GM18505 (cell line): ENCODE data around the gene C16orf46.

Experiments used
- ATAC-seq: cut with Tn5 transposase; IDR thresholded peaks from one replicate; pipeline ENCODE4 v1.9.1; 2021; ENCODE audit not compliant: unreplicated experiment
- POLR2A ChIP-seq: IDR thresholded peaks from 4 replicates; pipeline ENCODE4 v1.6.1; 2011; ENCODE audit warnings: borderline replicate concordance; ENCODE audit not compliant: insufficient read depth, insufficient read length; ENCODE audit errors: extremely low read depth

C16orf46 gene

DNA sequence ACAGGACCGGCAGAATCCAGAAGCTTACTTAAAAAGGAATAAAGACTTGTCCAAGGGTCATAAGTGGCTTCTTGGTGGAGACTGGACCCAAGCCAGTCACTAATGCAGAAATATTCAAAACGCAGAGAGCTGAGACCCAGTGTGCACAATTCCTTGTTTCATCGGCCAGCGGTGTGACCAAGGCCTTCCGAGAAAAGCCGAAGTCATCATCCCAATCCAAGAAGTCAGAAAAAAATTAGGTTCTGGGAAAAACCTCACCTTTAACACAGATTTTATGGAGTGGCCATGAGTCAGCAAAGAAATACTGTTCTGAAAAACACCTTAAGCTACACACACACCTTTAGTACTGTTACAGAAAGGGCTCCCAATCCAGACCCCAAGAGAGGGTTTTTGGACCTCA lies 20.2 kb upstream of the C16orf46 start:
- no peak for ATAC-seq
- no peak for TF ChIP-seq POLR2A

DNA sequence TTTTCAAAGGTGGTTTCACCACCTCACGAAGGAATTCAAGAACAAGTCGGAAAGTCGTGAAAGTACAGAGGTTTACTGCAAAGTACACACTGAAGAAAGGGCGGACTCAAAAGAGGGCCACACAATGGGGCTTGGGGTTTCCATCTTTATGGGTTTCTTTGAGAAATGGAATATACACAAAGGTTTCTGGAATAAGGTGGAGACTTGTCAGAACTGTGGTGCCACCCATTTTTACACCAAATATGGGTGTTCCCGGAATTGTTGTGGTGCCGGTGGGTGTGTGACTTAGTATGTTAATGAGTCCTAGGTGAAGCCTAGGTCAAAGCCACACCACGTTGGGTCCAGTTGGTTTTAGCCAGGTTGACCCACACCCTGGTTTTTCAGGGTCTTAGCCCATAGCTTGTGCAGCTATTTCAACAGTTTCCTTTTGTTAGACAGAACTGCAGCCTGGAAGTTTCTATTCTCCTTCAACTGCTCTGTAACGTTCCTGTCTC lies 19.7 kb upstream of the C16orf46 start:
- TF ChIP-seq POLR2A = no peak
- ATAC-seq = no peak

DNA sequence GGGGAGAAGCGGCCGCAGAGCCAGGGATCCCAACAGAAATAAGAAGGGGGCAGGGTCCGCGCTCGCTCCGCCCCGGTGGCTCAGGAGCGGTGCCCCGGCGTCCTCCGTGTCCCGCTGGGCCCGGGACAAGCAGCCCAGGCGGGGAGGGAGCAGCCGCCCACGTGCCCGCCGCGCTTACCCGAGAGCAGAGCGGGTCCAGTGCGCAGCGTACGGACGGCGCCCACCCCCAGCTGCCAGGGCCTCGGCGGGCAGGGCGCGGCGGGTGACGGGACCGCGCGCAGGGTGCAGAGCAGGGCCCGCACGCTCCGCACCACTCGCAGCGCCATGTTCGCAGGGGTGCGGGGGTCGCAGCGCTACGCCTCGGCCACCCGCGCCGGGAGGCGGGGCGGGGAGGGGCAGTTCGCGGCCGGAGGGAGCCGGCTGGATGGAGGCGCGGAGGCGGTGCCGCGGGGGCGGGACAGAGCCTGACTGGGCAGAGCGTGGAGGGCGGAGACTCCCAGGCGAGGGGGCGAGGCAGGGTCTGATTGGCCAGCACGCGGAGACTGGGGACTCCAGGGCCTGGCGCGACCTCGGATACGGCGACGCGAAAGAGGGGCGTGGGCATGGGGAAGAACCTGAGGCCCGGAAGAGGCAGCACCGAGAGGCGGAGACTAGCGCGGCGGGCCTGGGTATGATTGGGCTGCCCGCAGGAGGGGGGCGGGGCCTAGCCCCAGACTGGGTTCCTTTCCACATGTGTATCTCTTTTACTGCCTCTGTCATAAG lies 19.1 kb upstream of the C16orf46 start, which contains the start of gene GCSH:
GCSH (minus strand) TSS at position 443 of the 762 bp plus-strand sequence; CDS start at position 326, 117 bp downstream.
- ATAC-seq = peak; percentile 99
- TF ChIP-seq POLR2A = peak; percentile 53

DNA sequence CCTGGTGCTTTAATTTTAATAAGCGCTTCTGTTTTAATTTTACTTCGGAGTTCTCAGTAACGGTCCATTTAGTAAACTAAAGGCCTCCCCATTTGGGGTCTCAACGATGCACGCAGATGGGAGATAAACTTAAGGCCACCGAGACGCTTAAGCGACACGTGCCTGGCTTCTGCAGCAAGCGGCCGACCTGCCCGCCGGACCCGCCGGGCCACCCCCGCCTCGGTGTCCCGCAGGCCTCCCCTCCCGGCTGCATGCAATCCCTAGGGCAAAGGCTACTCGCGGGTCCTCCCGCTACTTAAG lies 18.6 kb upstream of the C16orf46 start:
- no peak for TF ChIP-seq POLR2A
- no peak for ATAC-seq

DNA sequence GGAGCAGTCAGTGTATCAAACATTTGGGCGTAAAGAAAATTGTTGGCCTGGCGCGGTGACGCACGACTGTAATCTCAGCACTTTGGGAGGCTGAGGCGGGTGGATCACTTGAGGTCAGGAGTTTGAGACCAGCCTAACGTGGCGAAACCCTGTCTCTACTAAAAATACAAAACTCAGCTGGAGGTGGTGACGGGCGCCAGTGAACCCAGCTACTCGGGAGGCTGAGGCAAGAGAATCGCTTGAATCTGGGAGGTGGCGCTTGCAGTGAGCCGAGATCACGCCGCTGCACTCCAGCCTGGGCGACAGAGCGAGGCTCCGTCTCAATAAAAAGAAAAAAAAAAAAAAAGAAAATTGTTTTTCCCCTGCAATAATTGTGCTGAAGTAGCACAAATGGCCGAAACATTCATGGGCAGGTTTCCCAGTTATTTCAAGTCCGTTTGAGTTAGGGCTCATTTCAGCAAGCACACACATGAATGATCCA lies 17.8 kb upstream of the C16orf46 start:
- no peak for TF ChIP-seq POLR2A
- ATAC-seq = no peak

DNA sequence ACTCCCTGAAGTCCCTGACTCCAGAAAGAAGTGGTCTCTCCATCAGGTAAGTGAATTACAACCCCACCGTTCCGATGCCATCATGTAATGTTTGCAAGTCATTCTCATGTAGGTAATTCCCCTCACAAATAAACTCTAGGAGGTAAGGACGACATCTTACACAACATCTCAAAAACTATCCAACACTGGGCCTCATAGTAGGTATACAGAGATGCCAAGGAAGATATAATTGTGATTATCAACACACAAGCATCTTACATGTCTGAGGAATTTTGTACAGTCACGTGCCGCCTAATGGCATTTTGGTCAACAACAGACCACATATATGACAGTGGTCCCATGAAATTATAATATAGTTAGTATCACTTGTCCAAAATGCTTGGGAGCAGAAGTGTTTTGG lies 11.8 kb upstream of the C16orf46 start:
- TF ChIP-seq POLR2A = no peak
- no peak for ATAC-seq

DNA sequence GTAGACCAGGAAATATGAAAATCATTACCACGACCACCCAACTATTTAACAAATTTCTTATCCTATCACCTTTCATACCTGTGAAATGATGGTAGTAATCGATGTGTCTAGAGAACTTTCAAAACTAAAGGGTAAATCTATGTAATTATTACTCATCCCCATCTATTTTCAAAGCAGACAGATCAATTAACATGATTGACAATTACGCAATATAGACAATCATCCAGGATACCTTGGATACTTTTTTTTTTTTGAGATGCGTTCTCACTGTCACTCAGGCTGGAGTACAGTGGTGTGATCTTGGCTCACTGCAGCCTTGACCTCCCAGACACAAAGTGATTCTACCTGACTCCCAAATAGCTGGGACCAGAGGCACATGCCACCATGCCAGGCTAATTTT lies 4.0 kb upstream of the C16orf46 start:
- ATAC-seq = no peak
- no peak for TF ChIP-seq POLR2A

DNA sequence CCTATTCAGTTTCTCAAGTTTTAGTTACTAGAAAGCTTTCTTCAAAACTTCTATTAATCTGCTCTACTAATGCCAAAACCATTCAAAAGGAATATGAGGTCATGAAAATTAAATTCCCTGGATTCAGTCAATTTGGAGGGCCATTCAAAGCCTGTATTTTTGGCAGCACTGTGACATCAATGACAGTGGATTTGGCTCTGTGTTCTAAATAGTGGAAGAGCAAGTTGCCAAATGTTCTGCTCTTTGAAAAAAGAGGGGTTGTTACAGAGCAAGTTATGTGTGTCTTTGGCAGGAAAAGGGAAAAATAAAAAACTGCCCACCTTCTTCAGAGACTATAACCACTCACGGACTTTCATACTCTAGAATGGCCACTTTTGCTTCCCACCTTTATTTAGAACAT lies 3.2 kb upstream of the C16orf46 start:
- no peak for TF ChIP-seq POLR2A
- ATAC-seq = no peak

DNA sequence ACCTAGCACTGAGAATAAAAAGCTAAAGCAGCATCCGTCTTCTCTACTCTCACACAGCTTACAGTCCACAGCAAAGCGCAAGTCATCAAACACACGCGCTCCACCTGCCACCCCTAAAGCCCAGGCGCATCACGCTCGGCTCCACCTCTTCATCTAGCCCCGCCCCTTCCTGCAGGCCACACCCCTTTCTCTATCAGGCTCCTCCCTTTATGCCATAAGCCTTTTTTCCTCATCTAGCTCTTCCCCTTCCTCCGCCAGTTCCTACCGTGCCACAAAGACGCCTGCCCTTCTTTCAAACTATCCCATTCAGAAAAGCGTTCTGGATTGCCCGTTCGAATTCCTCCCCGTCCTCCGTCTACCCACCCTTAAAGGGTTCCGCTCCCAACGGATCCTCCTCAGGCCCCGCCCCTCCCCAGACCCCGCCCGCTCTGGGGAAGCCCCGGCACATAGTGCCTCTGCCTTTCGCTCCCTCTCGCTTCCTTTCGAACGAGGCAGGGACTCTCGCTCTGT lies 417 bp downstream of the C16orf46 start:
- no peak for TF ChIP-seq POLR2A
- peak; percentile 84 for ATAC-seq

DNA sequence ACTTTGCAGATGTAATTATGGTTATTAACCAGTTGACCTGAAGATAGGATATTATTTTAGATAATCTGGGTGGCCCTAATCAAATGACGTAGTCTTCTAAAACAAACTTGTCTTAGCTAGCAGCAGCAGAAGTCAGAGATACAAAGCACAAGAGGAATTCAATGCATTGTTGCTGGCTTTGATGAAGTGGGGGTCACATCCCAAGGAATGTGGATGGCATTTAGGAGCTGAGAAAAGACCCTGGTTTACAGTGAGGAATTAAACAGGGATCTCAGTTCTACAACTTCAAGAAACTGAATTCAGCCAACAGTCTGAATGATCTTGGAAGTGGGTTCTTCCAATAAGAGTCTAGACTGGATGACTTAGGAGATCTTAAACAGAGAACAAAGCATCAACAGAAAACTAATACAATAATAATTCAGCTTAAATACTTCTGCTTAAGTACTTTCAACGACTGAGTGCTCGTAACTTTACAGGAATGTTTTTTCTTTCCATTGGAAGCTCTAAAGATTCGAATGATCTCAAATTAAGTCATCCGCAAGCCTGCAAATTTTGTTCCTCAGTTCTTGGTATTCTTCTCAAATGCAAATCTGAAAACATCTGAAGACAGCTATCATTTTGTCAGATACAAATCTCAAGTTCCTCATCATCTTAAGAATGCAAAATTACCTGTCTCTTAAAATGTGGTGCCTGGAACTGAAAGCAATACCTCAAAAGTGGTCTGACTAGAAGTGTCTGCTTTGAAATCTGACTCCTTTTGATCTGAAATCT lies 3.3 kb downstream of the C16orf46 start:
- TF ChIP-seq POLR2A = no peak

DNA sequence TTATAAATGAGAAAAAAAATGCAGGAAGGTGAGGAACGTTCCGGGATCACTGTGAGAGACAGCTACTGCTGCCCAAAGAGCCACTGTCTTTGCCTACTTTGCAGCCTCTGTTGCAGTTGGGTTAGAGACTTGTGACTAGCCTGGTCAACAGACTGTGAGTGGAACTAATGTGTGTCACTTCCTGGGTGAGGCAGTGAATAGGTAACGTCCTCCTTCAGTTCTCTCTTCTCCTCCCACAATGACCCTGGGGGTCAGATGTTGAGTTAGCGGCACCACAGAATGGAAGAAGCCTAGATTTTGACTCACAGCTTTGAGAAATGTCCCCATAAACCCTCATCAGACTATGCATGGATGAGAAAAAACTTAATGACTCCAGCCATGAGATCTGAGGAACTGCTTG lies 5.2 kb downstream of the C16orf46 start:
- TF ChIP-seq POLR2A = no peak
- no peak for ATAC-seq

More for the DNA sequence above, 3.3 kb downstream of the C16orf46 start:
- ATAC-seq = no peak

DNA sequence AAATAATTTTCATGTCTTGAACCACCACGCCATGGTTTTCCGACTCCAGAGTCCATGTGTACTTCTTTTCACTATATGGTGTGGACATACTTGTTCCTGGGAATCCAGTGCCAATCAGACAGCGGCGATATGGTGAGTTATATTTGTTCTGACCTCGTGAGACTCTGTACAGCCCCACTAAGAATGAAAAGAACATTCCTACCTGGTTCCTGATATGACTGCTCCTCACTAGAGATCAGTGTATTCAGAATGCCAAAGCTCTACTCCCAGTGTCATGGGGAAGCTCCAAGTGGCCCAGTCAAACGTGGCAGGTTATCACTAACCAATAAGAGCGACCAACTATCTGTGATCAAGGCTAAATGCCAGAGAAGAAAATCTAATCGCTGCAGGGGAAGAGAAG lies 6.1 kb downstream of the C16orf46 start:
- no peak for ATAC-seq
- no peak for TF ChIP-seq POLR2A

DNA sequence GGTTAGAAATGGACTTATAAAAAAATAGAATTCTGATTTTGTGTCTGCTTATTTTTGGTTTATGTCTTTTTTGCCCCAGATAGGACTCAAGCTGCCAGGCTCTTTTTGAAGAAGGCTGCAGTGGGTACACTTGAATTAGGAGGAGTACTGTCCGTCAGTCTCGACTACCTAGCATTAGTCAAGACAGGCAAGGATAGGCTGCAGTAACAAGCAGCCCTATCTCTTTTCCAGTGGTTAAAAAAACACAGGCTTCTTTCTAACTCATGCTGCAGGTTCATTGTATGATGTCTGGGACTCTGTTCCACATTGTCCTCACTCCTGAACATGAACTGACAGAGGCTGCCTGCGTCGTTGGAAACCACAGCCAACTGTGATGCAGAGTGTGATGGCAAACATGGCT lies 8.0 kb downstream of the C16orf46 start:
- no peak for TF ChIP-seq POLR2A
- no peak for ATAC-seq

DNA sequence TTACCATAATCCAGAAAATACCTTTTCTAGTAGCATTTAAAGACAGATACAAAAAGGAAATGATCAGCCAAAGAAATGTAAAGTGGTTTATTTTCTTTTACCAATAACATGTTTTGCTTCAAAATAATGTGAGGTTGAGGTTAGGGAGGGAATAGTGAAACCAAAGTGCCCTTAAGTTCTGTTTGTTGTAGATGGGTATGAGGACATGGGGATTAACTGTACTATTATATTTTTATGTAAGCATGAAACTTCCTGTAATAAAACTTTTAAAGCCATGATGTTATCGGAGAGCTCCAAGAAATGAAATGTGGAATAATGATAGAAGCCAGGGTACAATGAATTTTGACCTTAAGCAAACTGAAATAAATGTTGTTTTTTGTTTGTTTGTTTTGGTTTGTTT lies 9.9 kb downstream of the C16orf46 start:
- ATAC-seq = no peak
- no peak for TF ChIP-seq POLR2A

DNA sequence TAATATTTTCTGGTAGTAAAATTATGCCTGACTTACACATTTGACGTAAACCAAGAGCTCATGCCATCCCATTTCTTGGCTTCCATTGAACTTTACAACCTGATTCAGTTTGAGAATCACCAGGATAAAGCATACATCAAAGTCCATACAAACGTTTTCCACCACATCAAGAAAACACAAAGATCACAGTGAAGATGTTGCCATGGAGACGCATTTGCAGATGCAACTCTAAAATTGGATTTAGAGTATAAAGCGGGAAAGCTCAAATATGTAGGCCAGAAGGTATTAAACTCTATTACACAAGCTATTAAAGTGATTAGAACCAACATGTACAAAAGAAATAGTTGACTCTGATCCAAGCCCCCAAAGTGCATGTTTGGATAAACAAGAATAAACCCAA lies 10.4 kb downstream of the C16orf46 start:
- TF ChIP-seq POLR2A = no peak
- no peak for ATAC-seq
